Measurements from ENCODE around the gene ANAPC1. TPM values are rescaled to one million over a fixed set of nuclear protein-coding genes. Genes with fewer than 3 reads are reported as not detected.

Gene ANAPC1
- total and polyA plus RNA-seq, 9 of the 15 experiments (the other 6 are each of a cell fraction or from before 2014, with no cell fraction given), result 14.0 to 126 (median 78.2) TPM

DNA sequence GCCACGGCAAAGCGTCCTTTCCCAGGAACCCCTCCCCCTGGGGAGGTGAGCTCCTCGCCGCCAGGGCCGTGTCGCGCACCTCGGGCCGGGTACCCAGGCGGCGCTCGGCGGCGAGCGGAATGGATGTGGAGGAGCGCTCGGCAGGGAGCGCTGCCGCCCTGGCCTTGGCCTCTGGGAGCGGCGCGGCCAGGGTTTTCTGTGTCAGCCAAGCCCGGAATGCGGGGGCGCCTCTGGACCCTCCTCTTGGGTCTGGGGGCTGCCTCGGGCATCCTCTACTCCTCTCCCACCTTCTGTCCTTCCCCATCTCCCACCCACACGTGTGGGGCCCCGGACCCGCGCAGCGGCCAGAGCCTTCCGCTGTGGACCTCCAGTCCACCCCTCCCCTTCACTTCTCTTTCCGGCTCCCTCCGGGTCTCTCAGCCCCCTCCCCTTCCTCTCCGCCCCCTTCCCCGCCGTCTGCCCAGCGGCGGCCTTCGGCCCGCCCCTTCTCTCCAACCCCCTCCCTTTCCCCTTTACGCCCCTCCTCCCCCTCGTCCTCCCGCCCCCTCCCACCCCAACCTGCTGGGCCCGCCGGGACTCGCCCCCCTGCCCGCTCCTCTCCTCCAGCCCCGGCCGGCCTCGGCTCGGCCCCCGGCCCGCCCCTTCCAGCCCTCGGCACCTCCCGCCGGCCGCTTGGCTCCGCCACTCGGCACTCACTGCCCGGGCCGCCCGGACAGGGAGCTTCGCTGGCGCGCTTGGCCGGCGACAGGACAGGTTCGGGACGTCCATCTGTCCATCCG, 14.1 kb upstream of the ANAPC1 start, which contains the start of gene MERTK (continued):
- TF ChIP-seq, protein P1, sequence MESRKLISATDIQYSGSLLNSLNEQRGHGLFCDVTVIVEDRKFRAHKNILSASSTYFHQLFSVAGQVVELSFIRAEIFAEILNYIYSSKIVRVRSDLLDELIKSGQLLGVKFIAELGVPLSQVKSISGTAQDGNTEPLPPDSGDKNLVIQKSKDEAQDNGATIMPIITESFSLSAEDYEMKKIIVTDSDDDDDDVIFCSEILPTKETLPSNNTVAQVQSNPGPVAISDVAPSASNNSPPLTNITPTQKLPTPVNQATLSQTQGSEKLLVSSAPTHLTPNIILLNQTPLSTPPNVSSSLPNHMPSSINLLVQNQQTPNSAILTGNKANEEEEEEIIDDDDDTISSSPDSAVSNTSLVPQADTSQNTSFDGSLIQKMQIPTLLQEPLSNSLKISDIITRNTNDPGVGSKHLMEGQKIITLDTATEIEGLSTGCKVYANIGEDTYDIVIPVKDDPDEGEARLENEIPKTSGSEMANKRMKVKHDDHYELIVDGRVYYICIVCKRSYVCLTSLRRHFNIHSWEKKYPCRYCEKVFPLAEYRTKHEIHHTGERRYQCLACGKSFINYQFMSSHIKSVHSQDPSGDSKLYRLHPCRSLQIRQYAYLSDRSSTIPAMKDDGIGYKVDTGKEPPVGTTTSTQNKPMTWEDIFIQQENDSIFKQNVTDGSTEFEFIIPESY (CRISPR knock-in tag; IDR thresholded peaks at IDR 0.05), result no peak
- TF ChIP-seq, protein P2, sequence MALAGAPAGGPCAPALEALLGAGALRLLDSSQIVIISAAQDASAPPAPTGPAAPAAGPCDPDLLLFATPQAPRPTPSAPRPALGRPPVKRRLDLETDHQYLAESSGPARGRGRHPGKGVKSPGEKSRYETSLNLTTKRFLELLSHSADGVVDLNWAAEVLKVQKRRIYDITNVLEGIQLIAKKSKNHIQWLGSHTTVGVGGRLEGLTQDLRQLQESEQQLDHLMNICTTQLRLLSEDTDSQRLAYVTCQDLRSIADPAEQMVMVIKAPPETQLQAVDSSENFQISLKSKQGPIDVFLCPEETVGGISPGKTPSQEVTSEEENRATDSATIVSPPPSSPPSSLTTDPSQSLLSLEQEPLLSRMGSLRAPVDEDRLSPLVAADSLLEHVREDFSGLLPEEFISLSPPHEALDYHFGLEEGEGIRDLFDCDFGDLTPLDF (CRISPR knock-in tag; IDR thresholded peaks at IDR 0.05), result no peak
- TF ChIP-seq PTTG1 (tag; IDR thresholded peaks at IDR 0.05; ENCODE audit: low read depth) (no peak), ESRRB (CRISPR knock-in tag; IDR thresholded peaks at IDR 0.05; ENCODE audit: borderline replicate concordance) (no peak), CEBPB (tag; IDR thresholded peaks at IDR 0.05) (no peak), SRSF9 (IDR thresholded peaks at IDR 0.05; ENCODE audit: borderline replicate concordance, low read depth, low read length) (no peak), GATAD2B (IDR thresholded peaks at IDR 0.05; ENCODE audit: borderline replicate concordance) (no peak), NONO (IDR thresholded peaks at IDR 0.05; ENCODE audit: low read depth in 2 of 2, low read length in 1 of 2) (no peak), CREB3L1 (IDR thresholded peaks at IDR 0.05; ENCODE audit: borderline replicate concordance, low read depth) (0 out of 2 replicates have a peak, but pooled peaks have one; percentile 19), E2F3 (CRISPR knock-in tag; IDR thresholded peaks at IDR 0.05) (peak; percentile 52; the same call in 1 of the 2 replicates), PKNOX1 (IDR thresholded peaks at IDR 0.05) (no peak), ZC3H11A (IDR thresholded peaks at IDR 0.05; ENCODE audit: low read depth, low read length) (no peak), TAF1 (IDR thresholded peaks at IDR 0.05; ENCODE audit: control insufficient read depth, extremely low read depth, insufficient read depth, low read length, severe bottlenecking) (no peak)
- TF ChIP-seq, protein P3, sequence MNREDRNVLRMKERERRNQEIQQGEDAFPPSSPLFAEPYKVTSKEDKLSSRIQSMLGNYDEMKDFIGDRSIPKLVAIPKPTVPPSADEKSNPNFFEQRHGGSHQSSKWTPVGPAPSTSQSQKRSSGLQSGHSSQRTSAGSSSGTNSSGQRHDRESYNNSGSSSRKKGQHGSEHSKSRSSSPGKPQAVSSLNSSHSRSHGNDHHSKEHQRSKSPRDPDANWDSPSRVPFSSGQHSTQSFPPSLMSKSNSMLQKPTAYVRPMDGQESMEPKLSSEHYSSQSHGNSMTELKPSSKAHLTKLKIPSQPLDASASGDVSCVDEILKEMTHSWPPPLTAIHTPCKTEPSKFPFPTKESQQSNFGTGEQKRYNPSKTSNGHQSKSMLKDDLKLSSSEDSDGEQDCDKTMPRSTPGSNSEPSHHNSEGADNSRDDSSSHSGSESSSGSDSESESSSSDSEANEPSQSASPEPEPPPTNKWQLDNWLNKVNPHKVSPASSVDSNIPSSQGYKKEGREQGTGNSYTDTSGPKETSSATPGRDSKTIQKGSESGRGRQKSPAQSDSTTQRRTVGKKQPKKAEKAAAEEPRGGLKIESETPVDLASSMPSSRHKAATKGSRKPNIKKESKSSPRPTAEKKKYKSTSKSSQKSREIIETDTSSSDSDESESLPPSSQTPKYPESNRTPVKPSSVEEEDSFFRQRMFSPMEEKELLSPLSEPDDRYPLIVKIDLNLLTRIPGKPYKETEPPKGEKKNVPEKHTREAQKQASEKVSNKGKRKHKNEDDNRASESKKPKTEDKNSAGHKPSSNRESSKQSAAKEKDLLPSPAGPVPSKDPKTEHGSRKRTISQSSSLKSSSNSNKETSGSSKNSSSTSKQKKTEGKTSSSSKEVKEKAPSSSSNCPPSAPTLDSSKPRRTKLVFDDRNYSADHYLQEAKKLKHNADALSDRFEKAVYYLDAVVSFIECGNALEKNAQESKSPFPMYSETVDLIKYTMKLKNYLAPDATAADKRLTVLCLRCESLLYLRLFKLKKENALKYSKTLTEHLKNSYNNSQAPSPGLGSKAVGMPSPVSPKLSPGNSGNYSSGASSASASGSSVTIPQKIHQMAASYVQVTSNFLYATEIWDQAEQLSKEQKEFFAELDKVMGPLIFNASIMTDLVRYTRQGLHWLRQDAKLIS (CRISPR knock-in tag; IDR thresholded peaks at IDR 0.05), result no peak

Data from K562 (cell line).